Measurements from ENCODE around the gene FOXF1. TPM values are rescaled to one million over a fixed set of nuclear protein-coding genes. Genes with fewer than 3 reads are reported as not detected.

Gene FOXF1
- total and polyA plus RNA-seq, 2 experiments from 2014 or later, result 1.5 to 4.2 TPM

DNA sequence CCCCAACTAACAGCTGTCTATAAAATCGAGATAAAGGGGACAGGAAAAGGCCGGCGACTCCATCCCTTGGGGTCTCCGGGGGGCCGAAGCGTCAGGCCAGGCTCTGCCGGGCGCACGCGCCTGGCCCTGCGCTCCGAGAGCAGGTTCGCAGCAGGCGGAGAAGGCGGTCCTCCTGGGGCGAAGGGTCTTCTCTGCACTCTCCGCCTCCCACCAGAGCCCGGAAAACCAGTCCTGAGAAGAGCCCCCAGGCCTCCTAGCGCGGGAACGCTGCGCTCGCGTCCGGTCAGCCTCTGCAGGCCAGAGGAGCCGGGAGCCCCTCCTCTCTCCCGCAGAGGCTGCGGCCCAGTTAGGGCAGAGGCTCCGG is 5.1 kb downstream of the FOXF1 start:
- peak overlapping the region; percentile 50 for H3K4me3 ChIP-seq
- H3K36me3 ChIP-seq (ENCODE audit: low read depth), result no peaks in the 10 kb centered on the region
- H3F3A ChIP-seq (ENCODE audit: insufficient read depth), result no peaks in the 10 kb centered on the region
- H3K9me2 ChIP-seq (ENCODE audit: insufficient read depth), result no peaks in the 10 kb centered on the region
- no peaks in the 10 kb centered on the region for H4K20me1 ChIP-seq (ENCODE audit: insufficient read depth)
- in situ Hi-C loops (cut with MboI), result loop anchor here (25.0 kb wide), 1 partner anchor 678 kb away; no protein-coding TSS in a partner anchor
- H2AFZ ChIP-seq, result peak overlapping the region; percentile 50
- peaks cover 32% of the 10 kb centered on the region for H3K79me2 ChIP-seq (ENCODE audit: insufficient read depth)
- no peaks in the 10 kb centered on the region for H3K4me1 ChIP-seq (ENCODE audit: insufficient read depth)
- no peak for DNase-seq
- no peaks in the 10 kb centered on the region for H3K9me3 ChIP-seq (ENCODE audit: low read depth)
- no peak overlapping the region for H3K9ac ChIP-seq
- 28 to 30% methylated on average over 13 to 21 of the region's 29 CpGs for WGBS, 2 experiments (ENCODE audit: low coverage in 1 of 2, low lambda C conversion rate in 2 of 2, missing lambda C conversion rate in 2 of 2)
- TF ChIP-seq EZH2phosphoT487 (IDR thresholded peaks at IDR 0.05; ENCODE audit: insufficient read depth, low read depth), result no peak
- TF ChIP-seq EZH2 (IDR thresholded peaks at IDR 0.05; ENCODE audit: insufficient read depth, poor library complexity, severe bottlenecking), result no peak
- H3K27ac ChIP-seq, result no peak overlapping the region
- peak overlapping the region; percentile 50 for H3K4me2 ChIP-seq (ENCODE audit: unreplicated experiment)
- H3K27me3 ChIP-seq (replicated peaks; ENCODE audit: insufficient read depth), result peaks cover 3% of the 10 kb centered on the region; the same call in 1 of the 2 replicates

- Histone ChIP-seq H4K20me1 (ENCODE audit: insufficient read depth) (no peaks in the 10 kb centered on the region), H3K27ac (no peak overlapping the region), H3K4me1 (ENCODE audit: insufficient read depth) (no peaks in the 10 kb centered on the region), H3K9me3 (ENCODE audit: low read depth) (no peaks in the 10 kb centered on the region), H3K36me3 (ENCODE audit: low read depth) (no peaks in the 10 kb centered on the region), H3K4me3 (peak overlapping the region; percentile 50), H3K79me2 (ENCODE audit: insufficient read depth) (peaks cover 32% of the 10 kb centered on the region), H3K4me2 (ENCODE audit: unreplicated experiment) (peak overlapping the region; percentile 50), H3K9me2 (ENCODE audit: insufficient read depth) (no peaks in the 10 kb centered on the region), H3K27me3 (replicated peaks; ENCODE audit: insufficient read depth) (peaks cover 5% of the 10 kb centered on the region; the same call in 1 of the 2 replicates), H3K9ac (no peak overlapping the region), H3F3A (ENCODE audit: insufficient read depth) (no peaks in the 10 kb centered on the region), H2AFZ (peak overlapping the region; percentile 50)
- WGBS, 2 experiments (ENCODE audit: low coverage in 1 of 2, low lambda C conversion rate in 2 of 2, missing lambda C conversion rate in 2 of 2), result 17 to 21% methylated on average over 51 to 63 of the region's 64 CpGs
- TF ChIP-seq EZH2 (IDR thresholded peaks at IDR 0.05; ENCODE audit: insufficient read depth, poor library complexity, severe bottlenecking) (peak; percentile 75), EZH2phosphoT487 (IDR thresholded peaks at IDR 0.05; ENCODE audit: insufficient read depth, low read depth) (no peak)
- in situ Hi-C loops (cut with MboI), result loop anchor here (25.0 kb wide), 1 partner anchor 679 kb away; no protein-coding TSS in a partner anchor
- DNase-seq, result peak; percentile 54
Observed at GRCh38 chr16:86515777-86516622, 5.7 kb downstream of the FOXF1 start.

GRCh38 chr16:86516623-86517003 is 6.3 kb downstream of the FOXF1 start:
- Histone ChIP-seq H3K4me3 (no peak overlapping the region), H3K27ac (no peak overlapping the region), H3K9me2 (ENCODE audit: insufficient read depth) (no peaks in the 10 kb centered on the region), H3K9ac (no peak overlapping the region), H3K9me3 (ENCODE audit: low read depth) (no peaks in the 10 kb centered on the region), H3K79me2 (ENCODE audit: insufficient read depth) (peaks cover 29% of the 10 kb centered on the region), H3F3A (ENCODE audit: insufficient read depth) (no peaks in the 10 kb centered on the region), H3K27me3 (replicated peaks; ENCODE audit: insufficient read depth) (peaks cover 11% of the 10 kb centered on the region; the same call in 1 of the 2 replicates), H2AFZ (no peak overlapping the region), H3K4me2 (ENCODE audit: unreplicated experiment) (peak overlapping the region; percentile 50), H4K20me1 (ENCODE audit: insufficient read depth) (no peaks in the 10 kb centered on the region), H3K36me3 (ENCODE audit: low read depth) (no peaks in the 10 kb centered on the region), H3K4me1 (ENCODE audit: insufficient read depth) (no peaks in the 10 kb centered on the region)
- DNase-seq, result peak; percentile 39
- no peak for TF ChIP-seq EZH2 (IDR thresholded peaks at IDR 0.05; ENCODE audit: insufficient read depth, poor library complexity, severe bottlenecking)
- TF ChIP-seq EZH2phosphoT487 (IDR thresholded peaks at IDR 0.05; ENCODE audit: insufficient read depth, low read depth), result no peak
- in situ Hi-C loops (cut with MboI), result loop anchor here (25.0 kb wide), 1 partner anchor 679 kb away; no protein-coding TSS in a partner anchor
- 29 to 38% methylated on average over 23 to 27 of the region's 29 CpGs for WGBS, 2 experiments (ENCODE audit: low coverage in 1 of 2, low lambda C conversion rate in 2 of 2, missing lambda C conversion rate in 2 of 2)

DNA sequence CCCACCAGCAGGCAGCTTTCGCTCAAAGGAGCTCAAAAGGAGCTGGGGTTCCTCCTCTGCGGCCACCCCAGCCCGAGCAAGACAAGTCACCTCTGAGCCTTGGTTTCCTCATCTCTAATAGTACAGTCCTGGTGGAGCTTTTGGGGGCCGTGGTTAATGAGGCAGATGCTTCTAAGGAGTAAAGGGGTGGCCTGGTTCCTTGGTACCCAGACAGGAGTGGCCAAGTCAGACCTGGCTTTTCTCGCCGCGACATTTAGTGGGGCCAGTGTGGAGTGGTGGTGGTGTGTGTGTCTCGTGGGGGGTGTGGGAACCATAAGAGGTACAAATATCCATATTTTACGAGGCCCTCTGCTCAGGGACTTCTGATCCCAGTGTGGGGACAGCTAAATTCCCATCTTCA is 6.7 kb downstream of the FOXF1 start:
- no peaks in the 10 kb centered on the region for H3K9me2 ChIP-seq (ENCODE audit: insufficient read depth)
- no peak for DNase-seq
- H3K79me2 ChIP-seq (ENCODE audit: insufficient read depth), result peaks cover 25% of the 10 kb centered on the region
- no peak overlapping the region for H2AFZ ChIP-seq
- H4K20me1 ChIP-seq (ENCODE audit: insufficient read depth), result no peaks in the 10 kb centered on the region
- no peaks in the 10 kb centered on the region for H3K4me1 ChIP-seq (ENCODE audit: insufficient read depth)
- WGBS, 2 experiments (ENCODE audit: low coverage in 1 of 2, low lambda C conversion rate in 2 of 2, missing lambda C conversion rate in 2 of 2), result 62 to 63% methylated on average over 9 of the region's 9 CpGs
- H3K36me3 ChIP-seq (ENCODE audit: low read depth), result no peaks in the 10 kb centered on the region
- TF ChIP-seq EZH2 (IDR thresholded peaks at IDR 0.05; ENCODE audit: insufficient read depth, poor library complexity, severe bottlenecking), result no peak
- no peak for TF ChIP-seq EZH2phosphoT487 (IDR thresholded peaks at IDR 0.05; ENCODE audit: insufficient read depth, low read depth)
- no peak overlapping the region for H3K4me3 ChIP-seq
- H3K4me2 ChIP-seq (ENCODE audit: unreplicated experiment), result no peak overlapping the region
- H3K27ac ChIP-seq, result no peak overlapping the region
- H3K9ac ChIP-seq, result no peak overlapping the region
- H3F3A ChIP-seq (ENCODE audit: insufficient read depth), result no peaks in the 10 kb centered on the region
- H3K27me3 ChIP-seq (replicated peaks; ENCODE audit: insufficient read depth), result peaks cover 14% of the 10 kb centered on the region; the same call in 1 of the 2 replicates
- H3K9me3 ChIP-seq (ENCODE audit: low read depth), result no peaks in the 10 kb centered on the region
- in situ Hi-C loops (cut with MboI), result loop anchor here (25.0 kb wide), 1 partner anchor 680 kb away; no protein-coding TSS in a partner anchor
